IMR-90 (cell line): ENCODE data around the gene SLC7A7. TPM values are rescaled to one million over a fixed set of nuclear protein-coding genes. Genes with fewer than 3 reads are reported as not detected.
A peak's percentile ranks its signal among the peaks of the same experiment; 100 is the strongest.

Source experiments
- ATAC-seq: fragments of 200-7000 bp; cut with Tn5 transposase; 2 replicates; pipeline ENCODE4 v1.9.1; 2020; ENCODE audit warnings: low read depth, mild to moderate bottlenecking, moderate library complexity
- BruUV-seq: library from RNA; stranded (reverse); fragments of 400-500 nt; replicated peaks from 2 replicates; lab custom pipeline; 2021; lab: Mats Ljungman, UMichigan
- CTCF ChIA-PET: fragments of 300-600 bp; formaldehyde crosslinking; extraction: SDS; loops from one replicate; lab custom pipeline; 2021; ENCODE audit warnings: antibody characterized with exemption; lab: Yijun Ruan, JAX
- POLR2A ChIA-PET: fragments of 300-600 bp; sonication (Branson Sonifier 250); formaldehyde crosslinking; loops from one replicate; lab custom pipeline; 2022; ENCODE audit warnings: antibody characterized with exemption; ENCODE audit not compliant: unreplicated experiment; lab: Charles Lee
- DNase-seq: peaks from one replicate; pipeline ENCODE4 v3.0.0; 2013
- H2AFZ ChIP-seq: replicated peaks from 2 replicates; pipeline ENCODE3; 2013; ENCODE audit warnings: low read length, mild to moderate bottlenecking; ENCODE audit not compliant: poor library complexity
- H2AK5ac ChIP-seq: 2 replicates; pipeline ENCODE4 v1.6.1; 2013; ENCODE audit warnings: low read depth, low read length, inconsistent platforms
- H2AK9ac ChIP-seq: replicated peaks from 2 replicates; pipeline ENCODE3; 2013; ENCODE audit warnings: mild to moderate bottlenecking, low read depth, low read length, moderate library complexity; ENCODE audit not compliant: poor library complexity
- H2BK120ac ChIP-seq: 2 replicates; pipeline ENCODE4 v1.6.1; 2013; ENCODE audit warnings: low read depth, low read length, inconsistent platforms
- H2BK15ac ChIP-seq: 3 replicates; pipeline ENCODE4 v1.6.1; 2013; ENCODE audit warnings: low read depth, low read length, inconsistent platforms
- H2BK20ac ChIP-seq: 2 replicates; pipeline ENCODE4 v1.6.1; 2013; ENCODE audit warnings: low read depth, mild to moderate bottlenecking, inconsistent platforms, low read length, moderate library complexity
- H2BK5ac ChIP-seq: 2 replicates; pipeline ENCODE4 v1.6.1; 2013; ENCODE audit warnings: mild to moderate bottlenecking, low read depth, low read length, inconsistent platforms; ENCODE audit not compliant: poor library complexity, severe bottlenecking
- H3K14ac ChIP-seq: replicated peaks from 2 replicates; pipeline ENCODE4 v1.6.1; 2013; ENCODE audit warnings: low read depth, low read length, inconsistent platforms
- H3K18ac ChIP-seq: 2 replicates; pipeline ENCODE4 v1.6.1; 2013; ENCODE audit warnings: low read depth, low read length, control low read depth
- H3K23ac ChIP-seq: 2 replicates; pipeline ENCODE4 v1.6.1; 2013; ENCODE audit warnings: low read depth, low read length, inconsistent platforms
- H3K27ac ChIP-seq: 2 replicates; pipeline ENCODE4 v1.5.1; 2013; ENCODE audit warnings: mild to moderate bottlenecking, control low read depth, low read length; ENCODE audit not compliant: insufficient read depth
- H3K27me3 ChIP-seq: 2 replicates; pipeline ENCODE4 v1.6.1; 2013; ENCODE audit warnings: low read length; ENCODE audit not compliant: control insufficient read depth, insufficient read depth
- H3K36me3 ChIP-seq: 2 replicates; pipeline ENCODE4 v1.6.1; 2013; ENCODE audit warnings: low read length, mixed read lengths; ENCODE audit not compliant: control insufficient read depth, insufficient read depth
- H3K4ac ChIP-seq: 2 replicates; pipeline ENCODE4 v1.6.1; 2013; ENCODE audit warnings: low read depth, low read length, inconsistent platforms
- H3K4me1 ChIP-seq: 2 replicates; pipeline ENCODE4 v1.6.1; 2013; ENCODE audit warnings: low read length, mixed read lengths; ENCODE audit not compliant: control insufficient read depth, insufficient read depth
- H3K4me2 ChIP-seq: 2 replicates; pipeline ENCODE4 v1.6.1; 2013; ENCODE audit warnings: low read depth, mild to moderate bottlenecking, control low read depth, low read length, moderate library complexity
- H3K4me3 ChIP-seq: 2 replicates; pipeline ENCODE4 v1.5.1; 2013; ENCODE audit warnings: low read depth, mild to moderate bottlenecking, control low read depth, low read length, moderate library complexity; ENCODE audit not compliant: insufficient read depth
- H3K56ac ChIP-seq: 2 replicates; pipeline ENCODE4 v1.6.1; 2013; ENCODE audit warnings: low read length, inconsistent platforms; ENCODE audit not compliant: insufficient read depth; ENCODE audit errors: extremely low read depth
- H3K79me1 ChIP-seq, 2 experiments: 2 replicates each; pipeline ENCODE4 v1.6.1; 2013; ENCODE audit warnings: low read length in 2 of 2, inconsistent platforms in 1 of 2, low read depth in 1 of 2
- H3K9ac ChIP-seq: 2 replicates; pipeline ENCODE4 v1.6.1; 2013; ENCODE audit warnings: low read depth, low read length, control low read depth
- H3K9me1 ChIP-seq: 2 replicates; pipeline ENCODE4 v1.6.1; 2013; ENCODE audit warnings: low read length, inconsistent platforms; ENCODE audit not compliant: insufficient read depth
- H3K9me3 ChIP-seq: 2 replicates; pipeline ENCODE4 v1.6.1; 2013; ENCODE audit warnings: low read length; ENCODE audit not compliant: control insufficient read depth, insufficient read depth
- H4K20me1 ChIP-seq: 2 replicates; pipeline ENCODE4 v1.6.1; 2013; ENCODE audit warnings: low read length, inconsistent platforms; ENCODE audit not compliant: insufficient read depth
- H4K5ac ChIP-seq: 2 replicates; pipeline ENCODE4 v1.6.1; 2013; ENCODE audit warnings: mild to moderate bottlenecking, low read depth, low read length, control low read depth
- H4K8ac ChIP-seq, 2 experiments: 2 replicates each; pipeline ENCODE4 v1.6.1; 2013; ENCODE audit warnings: low read depth in 2 of 2, low read length in 2 of 2, control low read depth in 1 of 2, inconsistent platforms in 1 of 2
- H4K91ac ChIP-seq: 2 replicates; pipeline ENCODE4 v1.6.1; 2013; ENCODE audit warnings: low read depth, low read length, inconsistent platforms; ENCODE audit not compliant: insufficient read depth
- BHLHE40 ChIP-seq: fragments of 150-350 bp; IDR thresholded peaks from 2 replicates; pipeline ENCODE4 v1.6.1; 2016; ENCODE audit warnings: mild to moderate bottlenecking, low read depth, low read length
- CEBPB ChIP-seq: IDR thresholded peaks from 2 replicates; pipeline ENCODE4 v1.6.1; 2012; ENCODE audit warnings: low read depth, low read length, improper control_type of control experiment
- CHD1 ChIP-seq: IDR thresholded peaks from 2 replicates; pipeline ENCODE4 v1.6.1; 2012; ENCODE audit warnings: low read depth, low read length, improper control_type of control experiment
- FOS ChIP-seq: fragments of 150-350 bp; IDR thresholded peaks from 2 replicates; pipeline ENCODE4 v1.6.1; 2016; ENCODE audit warnings: low read depth, low read length
- MAFK ChIP-seq: IDR thresholded peaks from 2 replicates; pipeline ENCODE4 v1.6.1; 2012; ENCODE audit warnings: low read depth, low read length, improper control_type of control experiment
- MAZ ChIP-seq: IDR thresholded peaks from 2 replicates; pipeline ENCODE4 v1.6.1; 2012; ENCODE audit warnings: low read depth, mild to moderate bottlenecking, low read length, improper control_type of control experiment, moderate library complexity, borderline replicate concordance
- MXI1 ChIP-seq: IDR thresholded peaks from 2 replicates; pipeline ENCODE4 v1.6.1; 2012; ENCODE audit warnings: low read depth, mild to moderate bottlenecking, low read length, moderate library complexity, borderline replicate concordance
- NFE2L2 ChIP-seq: fragments of 150-350 bp; IDR thresholded peaks from 2 replicates; pipeline ENCODE4 v1.6.1; 2016; ENCODE audit warnings: low read depth, mild to moderate bottlenecking, low read length
- POLR2A ChIP-seq: IDR thresholded peaks from 2 replicates; pipeline ENCODE4 v1.6.1; 2012; ENCODE audit warnings: mild to moderate bottlenecking, low read depth, low read length
- RAD21 ChIP-seq: IDR thresholded peaks from 2 replicates; pipeline ENCODE4 v1.6.1; 2012; ENCODE audit warnings: low read length, improper control_type of control experiment
- RCOR1 ChIP-seq: IDR thresholded peaks from 2 replicates; pipeline ENCODE4 v1.6.1; 2012; ENCODE audit warnings: mild to moderate bottlenecking, low read length, improper control_type of control experiment; ENCODE audit not compliant: insufficient replicate concordance
- RFX5 ChIP-seq: IDR thresholded peaks from 2 replicates; pipeline ENCODE4 v1.8.0; 2012; ENCODE audit warnings: low read depth, mild to moderate bottlenecking, low read length, moderate library complexity
- SMC3 ChIP-seq: fragments of 150-350 bp; IDR thresholded peaks from 2 replicates; pipeline ENCODE4 v1.6.1; 2016; ENCODE audit warnings: low read depth, mild to moderate bottlenecking, antibody characterized with exemption, low read length, moderate library complexity
- WGBS, 2 experiments: methylation state at CpG; one replicate each; pipeline versions ENCODE4 v1.1.5 to v1.1.7; 2013; ENCODE audit warnings: missing lambda C conversion rate in 2 of 2; ENCODE audit not compliant: insufficient read length in 1 of 2; ENCODE audit errors: extremely low coverage in 2 of 2; 5-methylcytosine and 5-hydroxymethylcytosine counted together
- dilution Hi-C: fragments of 300-500 bp; cut with HindIII; formaldehyde crosslinking; loops from one replicate; pipeline ENCODE4 v1.14.3; 2018; ENCODE audit warnings: low sequenced_read_pairs; ENCODE audit not compliant: unreplicated experiment
- in situ Hi-C: fragments of 300-500 bp; cut with MboI; formaldehyde crosslinking; loops from 3 replicates; pipeline ENCODE4 v1.14.3; 2019; ENCODE audit warnings: low sequenced_read_pairs, inconsistent platforms, mixed read lengths
- intact Hi-C: fragments of 100-400 bp; cut with micrococcal nuclease; formaldehyde crosslinking; loops from 2 replicates; pipeline ENCODE4 v1.10.0; 2022
- polyA plus RNA-seq, 3 experiments: library from polyadenylated mRNA; depleted of rRNA; stranded (reverse); fragments of >200 nt; gene quantifications; 2 replicates each; pipeline ENCODE4 v1.2.3, GENCODE V29; 2012; ENCODE audit warnings: low replicate concordance in 1 of 3
- total RNA-seq: library from RNA; depleted of rRNA; stranded (reverse); fragments of >200 nt; gene quantifications from 2 replicates; pipeline ENCODE4 v1.2.3, GENCODE V29; 2012
- TF ChIP-seq, protein P1 (sequence below): fragments of 150-350 bp; IDR thresholded peaks from 2 replicates; pipeline ENCODE4 v1.6.1; 2016; ENCODE audit warnings: low read depth, mild to moderate bottlenecking, low read length, moderate library complexity, borderline replicate concordance
- TF ChIP-seq, protein P2 (sequence below): conservative IDR thresholded peaks from 2 replicates; pipeline ENCODE4 v1.5.1; 2012; ENCODE audit warnings: mild to moderate bottlenecking, low read depth, low read length, improper control_type of control experiment

The SLC7A7 gene
- total and polyA plus RNA-seq, 2 of the 4 experiments (the other 2 are of a cell fraction): 1.8 to 2.0 TPM

GRCh38 chr14:22824711-22825359 lies 9.6 kb upstream of the SLC7A7 start:
- H2AK5ac ChIP-seq: peak overlapping the region; percentile 70; the same call in 1 of the 2 replicates
- peak overlapping the region; percentile 61 for H3K4ac ChIP-seq
- peak overlapping the region; percentile 39 for H3K14ac ChIP-seq
- no peaks in the 10 kb centered on the region for H4K20me1 ChIP-seq
- ATAC-seq (peak; percentile 38; the same call in 1 of the 2 replicates), DNase-seq (peak; percentile 98)
- BruUV-seq: no TSS peak
- H3K79me1 ChIP-seq: peaks cover 0 to 8% of the 10 kb centered on the region in 2 experiments; a peak in 1 of 4 replicates
- dilution Hi-C loops (no loop called here), in situ Hi-C loops (no loop called here), intact Hi-C loops (loop anchor here (5.0 kb wide), 1 partner anchor 157 kb away; the partner anchor contains the start of gene AJUBA)
- H3K9me1 ChIP-seq: peaks cover 8% of the 10 kb centered on the region
- H3K27ac ChIP-seq: peak overlapping the region; percentile 73
- peak overlapping the region; percentile 74; the same call in 1 of the 3 replicates for H2BK15ac ChIP-seq
- no peak overlapping the region for H3K4me3 ChIP-seq
- peak overlapping the region; percentile 29 for H2AK9ac ChIP-seq
- H3K4me1 ChIP-seq: peaks cover 18% of the 10 kb centered on the region
- H2BK20ac ChIP-seq: peak overlapping the region; percentile 82
- no peaks in the 10 kb centered on the region for H3K9me3 ChIP-seq
- 0 out of 2 replicates have a peak overlapping the region, but pooled peaks have one; percentile 46 for H3K9ac ChIP-seq
- peak overlapping the region; percentile 64 for H3K18ac ChIP-seq
- WGBS, 2 experiments: 54% methylated on average over 5 of the region's 8 CpGs; no CpG with 5 or more reads in 1 of the 2 experiments
- H4K8ac ChIP-seq: peak overlapping the region in 1 of 2 experiments; percentile 86; a peak in 3 of 4 replicates
- H2BK5ac ChIP-seq: peak overlapping the region; percentile 78
- H2BK120ac ChIP-seq: peak overlapping the region; percentile 58
- peak overlapping the region; percentile 25 for H3K23ac ChIP-seq
- ChIA-PET POLR2A (interaction anchor here (0.6 to 1.0 kb wide), 2 partner anchors 13 to 1302 kb away, joined by 3 to 5 read pairs; no protein-coding TSS in a partner anchor), CTCF (interaction anchor here (3.5 kb wide), 1 partner anchor 28 kb away, joined by 60 read pairs; no protein-coding TSS in a partner anchor)
- no peaks in the 10 kb centered on the region for H3K36me3 ChIP-seq
- peak overlapping the region; percentile 58 for H2AFZ ChIP-seq
- 0 out of 2 replicates have a peak overlapping the region, but pooled peaks have one; percentile 13 for H3K56ac ChIP-seq
- peak overlapping the region; percentile 43 for H4K91ac ChIP-seq
- peak overlapping the region; percentile 69 for H4K5ac ChIP-seq
- peak overlapping the region; percentile 52 for H3K4me2 ChIP-seq
- no peaks in the 10 kb centered on the region for H3K27me3 ChIP-seq
- TF ChIP-seq RCOR1 (no peak), CEBPB (peak; percentile 23; the same call in 1 of the 2 replicates), CHD1 (no peak), RFX5 (no peak), NFE2L2 (peak; percentile 81), POLR2A (no peak), BHLHE40 (no peak), RAD21 (no peak; the same call in 1 of the 2 replicates), MXI1 (peak; percentile 59; the same call in 1 of the 2 replicates), MAZ (peak; percentile 95), MAFK (peak; percentile 52; the same call in 1 of the 2 replicates), SMC3 (no peak), FOS (peak; percentile 22; the same call in 1 of the 2 replicates)
- TF ChIP-seq, protein P1, sequence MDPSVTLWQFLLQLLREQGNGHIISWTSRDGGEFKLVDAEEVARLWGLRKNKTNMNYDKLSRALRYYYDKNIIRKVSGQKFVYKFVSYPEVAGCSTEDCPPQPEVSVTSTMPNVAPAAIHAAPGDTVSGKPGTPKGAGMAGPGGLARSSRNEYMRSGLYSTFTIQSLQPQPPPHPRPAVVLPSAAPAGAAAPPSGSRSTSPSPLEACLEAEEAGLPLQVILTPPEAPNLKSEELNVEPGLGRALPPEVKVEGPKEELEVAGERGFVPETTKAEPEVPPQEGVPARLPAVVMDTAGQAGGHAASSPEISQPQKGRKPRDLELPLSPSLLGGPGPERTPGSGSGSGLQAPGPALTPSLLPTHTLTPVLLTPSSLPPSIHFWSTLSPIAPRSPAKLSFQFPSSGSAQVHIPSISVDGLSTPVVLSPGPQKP: no peak
- TF ChIP-seq, protein P2, sequence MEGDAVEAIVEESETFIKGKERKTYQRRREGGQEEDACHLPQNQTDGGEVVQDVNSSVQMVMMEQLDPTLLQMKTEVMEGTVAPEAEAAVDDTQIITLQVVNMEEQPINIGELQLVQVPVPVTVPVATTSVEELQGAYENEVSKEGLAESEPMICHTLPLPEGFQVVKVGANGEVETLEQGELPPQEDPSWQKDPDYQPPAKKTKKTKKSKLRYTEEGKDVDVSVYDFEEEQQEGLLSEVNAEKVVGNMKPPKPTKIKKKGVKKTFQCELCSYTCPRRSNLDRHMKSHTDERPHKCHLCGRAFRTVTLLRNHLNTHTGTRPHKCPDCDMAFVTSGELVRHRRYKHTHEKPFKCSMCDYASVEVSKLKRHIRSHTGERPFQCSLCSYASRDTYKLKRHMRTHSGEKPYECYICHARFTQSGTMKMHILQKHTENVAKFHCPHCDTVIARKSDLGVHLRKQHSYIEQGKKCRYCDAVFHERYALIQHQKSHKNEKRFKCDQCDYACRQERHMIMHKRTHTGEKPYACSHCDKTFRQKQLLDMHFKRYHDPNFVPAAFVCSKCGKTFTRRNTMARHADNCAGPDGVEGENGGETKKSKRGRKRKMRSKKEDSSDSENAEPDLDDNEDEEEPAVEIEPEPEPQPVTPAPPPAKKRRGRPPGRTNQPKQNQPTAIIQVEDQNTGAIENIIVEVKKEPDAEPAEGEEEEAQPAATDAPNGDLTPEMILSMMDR: no peak
